CD4-positive, alpha-beta T cell (primary cell): Measurements from ENCODE around the gene AAMP. TPM values are rescaled to one million over a fixed set of nuclear protein-coding genes. Genes with fewer than 3 reads are reported as not detected.
A peak's percentile ranks its signal among the peaks of the same experiment; 100 is the strongest.

ENCODE experiments used
- ATAC-seq: fragments of 200-7000 bp; cut with Tn5 transposase; one replicate; pipeline ENCODE4 v1.10.0; 2022; ENCODE audit warnings: mild to moderate bottlenecking; ENCODE audit not compliant: poor library complexity
- CTCF ChIA-PET: fragments of 350-600 bp; sonication (Branson Sonifier 250); formaldehyde crosslinking; loops from one replicate; lab custom pipeline; 2021; ENCODE audit warnings: antibody characterized with exemption, inconsistent platforms; lab: Charles Lee
- POLR2A ChIA-PET: fragments of 350-600 bp; sonication (Branson Sonifier 250); formaldehyde crosslinking; loops from one replicate; lab custom pipeline; 2021; ENCODE audit warnings: antibody characterized with exemption, inconsistent platforms; lab: Charles Lee
- DNase-seq, 14 experiments: peaks; one replicate each; pipeline ENCODE4 v3.0.0-alpha.2; 2013 to 2020; ENCODE audit warnings: mixed read lengths in 2 of 14
- H3K27ac ChIP-seq, 2 donors: one replicate each; pipeline versions ENCODE4 v1.5.1 to v1.7.0; 2013; ENCODE audit warnings: low read length in 2 of 2, low read depth in 1 of 2, mild to moderate bottlenecking in 1 of 2
- H3K27me3 ChIP-seq, 2 experiments: 1 replicate in 1 of 2; 2 replicates in 1 of 2; pipeline versions ENCODE4 v1.6.1 to v1.7.0; 2013; ENCODE audit warnings: low read length in 2 of 2, control low read depth in 1 of 2, mild to moderate bottlenecking in 1 of 2, moderate library complexity in 1 of 2; ENCODE audit not compliant: insufficient read depth in 2 of 2, control insufficient read depth in 1 of 2
- H3K36me3 ChIP-seq: one replicate; pipeline ENCODE4 v1.6.1; 2013; ENCODE audit warnings: low read length, control low read depth; ENCODE audit not compliant: insufficient read depth
- H3K4me1 ChIP-seq: one replicate; pipeline ENCODE4 v1.6.1; 2013; ENCODE audit warnings: low read length, control low read depth; ENCODE audit not compliant: insufficient read depth
- H3K4me3 ChIP-seq: one replicate; pipeline ENCODE4 v1.5.1; 2013; ENCODE audit warnings: mild to moderate bottlenecking, low read length, moderate library complexity
- H3K9me3 ChIP-seq, 2 experiments: 1 replicate in 1 of 2; 2 replicates in 1 of 2; pipeline versions ENCODE4 v1.6.1 to v1.7.0; 2013; ENCODE audit warnings: low read length in 2 of 2, mild to moderate bottlenecking in 2 of 2, control low read depth in 1 of 2, moderate library complexity in 1 of 2; ENCODE audit not compliant: control insufficient read depth in 1 of 2, insufficient read depth in 1 of 2
- H3K27ac Mint-ChIP-seq: one replicate; pipeline ENCODE4 v1.8.0; 2020; ENCODE audit warnings: mixed read lengths
- H3K27me3 Mint-ChIP-seq: one replicate; pipeline ENCODE4 v1.8.0; 2021; ENCODE audit warnings: mixed read lengths
- H3K36me3 Mint-ChIP-seq: one replicate; pipeline ENCODE4 v1.8.0; 2021; ENCODE audit warnings: low read depth, mixed read lengths
- H3K4me1 Mint-ChIP-seq: one replicate; pipeline ENCODE4 v1.8.0; 2021; ENCODE audit warnings: low read depth, mixed read lengths
- H3K4me3 Mint-ChIP-seq: one replicate; pipeline ENCODE4 v1.8.0; 2020; ENCODE audit warnings: mild to moderate bottlenecking, mixed read lengths
- H3K9me3 Mint-ChIP-seq: one replicate; pipeline ENCODE4 v1.8.0; 2020; ENCODE audit warnings: mixed read lengths
- CTCF ChIP-seq: fragments of 200-600 bp; IDR thresholded peaks from one replicate; pipeline ENCODE4 v1.8.0; 2022; ENCODE audit warnings: antibody characterized with exemption, mild to moderate bottlenecking
- intact Hi-C, 2 experiments: fragments of 100-400 bp; cut with DNase I in 1 of 2; cut with micrococcal nuclease in 1 of 2; formaldehyde crosslinking; loops; one replicate each; pipeline versions ENCODE4 v1.15.1 to v1.9.0; 2023 to 2025; cut with DNase I, micrococcal nuclease
- total RNA-seq, 174 experiments: library from RNA in 2 of 174; stranded (reverse) in 2 of 174; gene quantifications; one replicate each; pipeline ENCODE4 v1.2.3 and lab custom pipeline; 2021 to 2026

Gene AAMP
- total RNA-seq, 2 experiments from 2014 or later: 40.2 to 42.5 TPM

GRCh38 chr2:218217360-218218267 lies 52.3 kb downstream of the AAMP start:
- Histone ChIP-seq H3K27me3 (no peaks in the 10 kb centered on the region), H3K9me3 (no peaks in the 10 kb centered on the region), H3K4me1 (peaks cover 44% of the 10 kb centered on the region), H3K36me3 (peaks cover 20% of the 10 kb centered on the region), H3K4me3 (peak overlapping the region; percentile 80), H3K27ac (peak overlapping the region; percentile 96 to 99)
- peak; percentile 35 to 82 (median 55) for DNase-seq
- no peaks in the 10 kb centered on the region for H3K9me3 Mint-ChIP-seq
- H3K4me1 Mint-ChIP-seq: peaks cover 53% of the 10 kb centered on the region
- H3K4me3 Mint-ChIP-seq: peak overlapping the region; percentile 95
- peak; percentile 47 for ATAC-seq
- ChIA-PET POLR2A (interaction anchor here (1.4 to 6.8 kb wide), 6 partner anchors 10 to 179 kb away, joined by 6 to 64 read pairs (median 12); partner anchors contain the start of genes AAMP and PNKD), CTCF (no interaction called here)
- H3K27me3 Mint-ChIP-seq: no peaks in the 10 kb centered on the region
- no peak for TF ChIP-seq CTCF
- peak overlapping the region; percentile 96 for H3K27ac Mint-ChIP-seq
- intact Hi-C loops: loop anchor here (1.0 to 5.0 kb wide), 7 partner anchors 12 to 353 kb away; partner anchors contain the start of genes AAMP (in 2 of the 2), PNKD (in 2 of the 2) and CTDSP1 (in 1 of the 2)
- H3K36me3 Mint-ChIP-seq: peaks cover 53% of the 10 kb centered on the region

- peak within 1 kb of the TSS; percentile 80 for H3K4me3 ChIP-seq
- peak within 1 kb of the TSS; percentile 96 to 99 for H3K27ac ChIP-seq
- POLR2A ChIA-PET: interaction anchor here (0.6 to 6.8 kb wide), 12 partner anchors 11 to 1012 kb away, joined by 3 to 64 read pairs (median 4); partner anchors contain the start of genes AAMP, ANKZF1, ATG9A and PNKD
- no peaks in the 10 kb centered on the region for H3K9me3 Mint-ChIP-seq
- CTCF ChIA-PET: interaction anchor here (1.4 kb wide), 1 partner anchor 14 kb away, joined by 5 read pairs; no protein-coding TSS in a partner anchor
- peak within 1 kb of the TSS; percentile 95 for H3K4me3 Mint-ChIP-seq
- intact Hi-C loops: loop anchor here (1.0 to 5.0 kb wide), 5 partner anchors 40 to 354 kb away; partner anchors contain the start of genes AAMP (in 2 of the 2), PNKD (in 2 of the 2) and CTDSP1 (in 1 of the 2)
- H3K4me1 Mint-ChIP-seq: peaks cover 45% of the 10 kb centered on the region
- H3K36me3 ChIP-seq: peaks cover 13% of the 10 kb centered on the region
- TF ChIP-seq CTCF: no peak
- DNase-seq (peak; percentile 90 to 98 (median 93)), ATAC-seq (peak; percentile 73)
- H3K9me3 ChIP-seq: no peaks in the 10 kb centered on the region
- H3K36me3 Mint-ChIP-seq: peaks cover 46% of the 10 kb centered on the region
- H3K4me1 ChIP-seq: peaks cover 36% of the 10 kb centered on the region
- peak within 1 kb of the TSS; percentile 96 for H3K27ac Mint-ChIP-seq
- H3K27me3 Mint-ChIP-seq: no peaks in the 10 kb centered on the region
- H3K27me3 ChIP-seq: no peaks in the 10 kb centered on the region
These were observed 53.1 kb downstream of the AAMP start, which contains the start of gene ARPC2 for GRCh38 chr2:218216674-218217359. ARPC2 (plus strand) TSS chr2:218217189; CDS start chr2:218217471, 282 bp downstream.

- no peaks in the 10 kb centered on the region for H3K9me3 ChIP-seq
- TF ChIP-seq CTCF: no peak
- H3K4me3 Mint-ChIP-seq: peak overlapping the region; percentile 95
- H3K4me1 Mint-ChIP-seq: peaks cover 40% of the 10 kb centered on the region
- POLR2A ChIA-PET: interaction anchor here (0.6 to 6.8 kb wide), 13 partner anchors 12 to 1013 kb away, joined by 3 to 64 read pairs (median 4); partner anchors contain the start of genes AAMP, ANKZF1, ATG9A and PNKD
- DNase-seq (no peak), ATAC-seq (no peak)
- no peaks in the 10 kb centered on the region for H3K9me3 Mint-ChIP-seq
- H3K4me3 ChIP-seq: peak overlapping the region; percentile 80
- peaks cover 31% of the 10 kb centered on the region for H3K4me1 ChIP-seq
- no peaks in the 10 kb centered on the region for H3K27me3 ChIP-seq
- H3K36me3 ChIP-seq: peaks cover 8% of the 10 kb centered on the region
- intact Hi-C loops: loop anchor here (2.0 to 5.0 kb wide), 4 partner anchors 41 to 354 kb away; partner anchors contain the start of genes AAMP (in 1 of the 2), CTDSP1 (in 1 of the 2) and PNKD (in 1 of the 2)
- no peaks in the 10 kb centered on the region for H3K27me3 Mint-ChIP-seq
- H3K27ac Mint-ChIP-seq: peak overlapping the region; percentile 96
- H3K27ac ChIP-seq: peak overlapping the region; percentile 95 to 99
- peaks cover 41% of the 10 kb centered on the region for H3K36me3 Mint-ChIP-seq
- CTCF ChIA-PET: interaction anchor here (1.4 kb wide), 1 partner anchor 15 kb away, joined by 5 read pairs; no protein-coding TSS in a partner anchor
These were observed 53.6 kb downstream of the AAMP start for GRCh38 chr2:218216336-218216673.
